K562 (cell line): Measurements from ENCODE around the gene ZSWIM6. TPM values are rescaled to one million over a fixed set of nuclear protein-coding genes. Genes with fewer than 3 reads are reported as not detected.
A peak's percentile ranks its signal among the peaks of the same experiment; 100 is the strongest.

Experiments used
- ATAC-seq: fragments of 200-7000 bp; cut with Tn5 transposase; 3 replicates; pipeline ENCODE4 v1.9.1; 2020; ENCODE audit warnings: moderate library complexity
- BruUV-seq: library from RNA; stranded (reverse); fragments of 400-500 nt; replicated peaks from 2 replicates; lab custom pipeline; 2021; lab: Mats Ljungman, UMichigan
- CTCF ChIA-PET: fragments of 300-600 bp; formaldehyde crosslinking; extraction: SDS; loops from one replicate; lab custom pipeline; 2021; ENCODE audit warnings: low intra/inter-chr PET ratio; lab: Yijun Ruan, JAX
- POLR2A ChIA-PET: fragments of 300-600, 350-650 bp; sonication (Branson Sonifier 250); formaldehyde crosslinking; extraction: SDS; loops from one replicate; lab custom pipeline; 2021; ENCODE audit warnings: antibody characterized with exemption, inconsistent platforms; lab: Yijun Ruan, JAX
- DNase-seq, 4 experiments: peaks; one replicate each; pipeline versions ENCODE4 v3.0.0 to v3.0.0-alpha.2; 2011 to 2018; ENCODE audit warnings: low spot score in 3 of 4, mixed read lengths in 3 of 4; ENCODE audit errors: extremely low read depth in 1 of 4
- FAIRE-seq: peaks from 2 replicates; lab custom pipeline; 2011; peaks lifted over from hg19 to GRCh38; lab: Jason Lieb, UNC
- H2AFZ ChIP-seq: 2 replicates; pipeline ENCODE4 v1.6.0; 2011; ENCODE audit warnings: low read depth, low read length, control low read depth, inconsistent platforms
- H3K27ac ChIP-seq: fragments of 200-600 bp; 3 replicates; pipeline ENCODE4 v1.8.0; 2011; ENCODE audit warnings: low read depth, mild to moderate bottlenecking, control low read depth, inconsistent platforms, low read length, moderate library complexity, mixed read lengths; ENCODE audit errors: extremely low read depth
- H3K27me3 ChIP-seq, 2 experiments: fragments of 300-600 bp in 1 of 2; 2 replicates in 1 of 2; 3 replicates in 1 of 2; pipeline versions ENCODE4 v1.6.0 to v1.8.0; 2011; ENCODE audit warnings: inconsistent platforms in 2 of 2, low read length in 2 of 2, mild to moderate bottlenecking in 1 of 2, mixed read lengths in 1 of 2, moderate library complexity in 1 of 2; ENCODE audit not compliant: control insufficient read depth in 2 of 2, insufficient read depth in 2 of 2
- H3K36me3 ChIP-seq: fragments of 300-600 bp; 3 replicates; pipeline ENCODE4 v1.8.0; 2011; ENCODE audit warnings: mild to moderate bottlenecking, low read length, inconsistent platforms; ENCODE audit not compliant: control insufficient read depth, insufficient read depth
- H3K4me1 ChIP-seq, 2 experiments: fragments of 200-600 bp in 1 of 2; replicated peaks in 1 of 2; 2 replicates in 1 of 2; 3 replicates in 1 of 2; pipeline versions ENCODE4 v1.5.1 to v1.8.0; 2011; ENCODE audit warnings: inconsistent platforms in 2 of 2, low read length in 2 of 2, mild to moderate bottlenecking in 1 of 2, mixed read lengths in 1 of 2, moderate library complexity in 1 of 2; ENCODE audit not compliant: control insufficient read depth in 2 of 2, insufficient read depth in 2 of 2
- H3K4me2 ChIP-seq: 2 replicates; pipeline ENCODE4 v1.6.1; 2011; ENCODE audit warnings: low read length, control low read depth, inconsistent platforms, mixed read lengths; ENCODE audit not compliant: insufficient read depth
- H3K4me3 ChIP-seq: fragments of 200-600 bp; sonication (generic), shearing (Covaris generic); 2 replicates; pipeline ENCODE4 v1.5.1; 2016; ENCODE audit warnings: control low read depth, inconsistent platforms
- H3K79me2 ChIP-seq: fragments of 200-600 bp; 3 replicates; pipeline ENCODE4 v1.8.0; 2011; ENCODE audit warnings: low read length, inconsistent platforms; ENCODE audit not compliant: control insufficient read depth, insufficient read depth
- H3K9ac ChIP-seq, 2 experiments: 2 replicates each; pipeline versions ENCODE4 v1.6.0 to v1.6.1; 2011; ENCODE audit warnings: low read depth in 2 of 2, low read length in 2 of 2, control low read depth in 1 of 2, inconsistent platforms in 1 of 2, mild to moderate bottlenecking in 1 of 2, mixed read lengths in 1 of 2; ENCODE audit not compliant: insufficient read depth in 1 of 2
- H3K9me1 ChIP-seq: one replicate; pipeline ENCODE4 v1.6.0; 2011; ENCODE audit warnings: inconsistent platforms, mild to moderate bottlenecking, low read length, moderate library complexity; ENCODE audit not compliant: control insufficient read depth, insufficient read depth
- H3K9me3 ChIP-seq: replicated peaks from 2 replicates; pipeline ENCODE4 v1.5.1; 2011; ENCODE audit warnings: low read depth, low read length, inconsistent platforms; ENCODE audit not compliant: control insufficient read depth, insufficient read depth
- H4K20me1 ChIP-seq: replicated peaks from 2 replicates; pipeline ENCODE4 v1.6.1; 2011; ENCODE audit warnings: low read length, inconsistent platforms, mixed read lengths; ENCODE audit not compliant: control insufficient read depth, insufficient read depth
- FIP1L1 ChIP-seq: fragments of 200-400 bp; formaldehyde crosslinking; IDR thresholded peaks from 2 replicates; pipeline ENCODE4 v1.6.1; 2018; ENCODE audit warnings: mild to moderate bottlenecking, low read depth, low read length; ENCODE audit not compliant: poor library complexity, severe bottlenecking
- GABPA ChIP-seq: fragments of 200-800 bp; sonication (Bioruptor generic); conservative IDR thresholded peaks from 2 replicates; pipeline ENCODE4 v1.6.1; 2016; ENCODE audit warnings: low read depth, missing genetic modification characterization, missing compliant biosample characterization
- HEY1 ChIP-seq: fragments of 250-450 bp; sonication (Bioruptor Pico); IDR thresholded peaks from 2 replicates; pipeline ENCODE4 v1.5.0; 2020; ENCODE audit warnings: mild to moderate bottlenecking, moderate library complexity, borderline replicate concordance
- HNRNPLL ChIP-seq: fragments of 200-400 bp; formaldehyde crosslinking; IDR thresholded peaks from 2 replicates; pipeline ENCODE4 v1.6.1; 2017; ENCODE audit warnings: low read length, low read depth, mild to moderate bottlenecking; ENCODE audit not compliant: poor library complexity, severe bottlenecking
- KDM2B ChIP-seq: fragments of 250-450 bp; sonication (Bioruptor Pico); IDR thresholded peaks from 2 replicates; pipeline ENCODE4 v1.8.0; 2021; ENCODE audit warnings: mild to moderate bottlenecking, moderate library complexity
- NR2C2 ChIP-seq, 2 experiments: fragments of 200-800 bp in 1 of 2; sonication (Bioruptor generic) in 1 of 2; sonication (generic) in 1 of 2; formaldehyde crosslinking in 1 of 2; IDR thresholded peaks; 2 replicates each; pipeline versions ENCODE4 v1.6.1 to v1.8.0; 2016 to 2022; ENCODE audit warnings: mild to moderate bottlenecking in 1 of 2, missing compliant biosample characterization in 1 of 2, missing genetic modification characterization in 1 of 2, missing genetic modification reagents in 1 of 2
- PHF8 ChIP-seq: fragments of 200-600 bp; sonication (generic); IDR thresholded peaks from 2 replicates; pipeline ENCODE4 v1.6.1; 2012; ENCODE audit warnings: mixed run types, mild to moderate bottlenecking, inconsistent platforms, low read length, moderate library complexity, borderline replicate concordance
- RB1 ChIP-seq: fragments of 450-650 bp; IDR thresholded peaks from 2 replicates; pipeline ENCODE4 v1.6.1; 2017; ENCODE audit warnings: low read depth, mild to moderate bottlenecking
- RBFOX2 ChIP-seq: fragments of 200-400 bp; formaldehyde crosslinking; IDR thresholded peaks from 2 replicates; pipeline ENCODE4 v1.6.1; 2017; ENCODE audit warnings: low read depth, mild to moderate bottlenecking, low read length, moderate library complexity
- SMAD4 ChIP-seq: fragments of 250-450 bp; sonication (Bioruptor Pico); conservative IDR thresholded peaks from 2 replicates; pipeline ENCODE4 v1.8.0; 2021; ENCODE audit warnings: inconsistent platforms, mild to moderate bottlenecking, moderate library complexity
- ZFX ChIP-seq: sonication (generic); formaldehyde crosslinking; IDR thresholded peaks from 2 replicates; pipeline ENCODE4 v1.8.0; 2022; ENCODE audit warnings: mild to moderate bottlenecking, missing genetic modification reagents, moderate library complexity
- WGBS: fragments of 100-300 bp; shearing (Covaris generic); methylation state at CpG from one replicate; pipeline ENCODE4 v1.1.6; 2016; ENCODE audit warnings: low coverage, mixed read lengths; ENCODE audit not compliant: insufficient coverage; ENCODE audit errors: missing lambda C conversion rate; 5-methylcytosine and 5-hydroxymethylcytosine counted together
- in situ Hi-C: fragments of 300-500 bp; cut with MboI; formaldehyde crosslinking; loops from 4 replicates; pipeline ENCODE4 v1.15.0; 2018; ENCODE audit warnings: inconsistent platforms, mixed read lengths
- intact Hi-C: fragments of 100-400 bp; cut with micrococcal nuclease; formaldehyde crosslinking; loops from 2 replicates; pipeline ENCODE4 v1.14.2; 2022
- polyA plus RNA-seq, 8 experiments: library from polyadenylated mRNA; depleted of rRNA in 4 of 8; stranded (reverse) in 5 of 8; unstranded in 3 of 8; fragments of >200 nt; fragmentation: Nextera tagmentation in 2 of 8; fragmentation: Illumina TruSeq in 1 of 8; extraction: Ambion mirVana in 2 of 8; extraction: Trizol in 1 of 8; gene quantifications; 2 replicates each; pipeline versions ENCODE4 v1.2.1 to v1.2.3, GENCODE V29; 2011 to 2014; ENCODE audit warnings: inconsistent platforms in 1 of 8, missing spikeins in 1 of 8
- total RNA-seq, 7 experiments: library from RNA; depleted of rRNA in 6 of 7; stranded (reverse); fragments of >200 nt in 6 of 7; fragmentation: Illumina TruSeq in 2 of 7; extraction: Trizol in 2 of 7; gene quantifications; 2 replicates each; pipeline versions ENCODE4 v1.2.1 to v1.2.3, GENCODE V29; 2011 to 2021; ENCODE audit warnings: low replicate concordance in 1 of 7
- TF ChIP-seq, protein P1 (sequence below), 2 experiments: IDR thresholded peaks; 2 replicates each; pipeline ENCODE4 v1.6.1; 2011; ENCODE audit warnings: borderline replicate concordance in 1 of 2, control low read depth in 1 of 2, low read depth in 1 of 2, low read length in 1 of 2, mild to moderate bottlenecking in 1 of 2, mixed read lengths in 1 of 2, moderate library complexity in 1 of 2; ENCODE audit not compliant: insufficient read depth in 1 of 2, insufficient read length in 1 of 2, poor library complexity in 1 of 2, severe bottlenecking in 1 of 2; ENCODE audit errors: extremely low read depth in 1 of 2
- TF ChIP-seq, protein P2 (sequence below): fragments of 450-650 bp; formaldehyde crosslinking; IDR thresholded peaks from 2 replicates; pipeline ENCODE4 v1.4.0; 2022; ENCODE audit warnings: missing genetic modification characterization

The ZSWIM6 gene
- total and polyA plus RNA-seq, 9 of the 15 experiments (the other 6 are each of a cell fraction or from before 2014, with no cell fraction given), result 0.81 to 3.2 (median 2.0) TPM

DNA sequence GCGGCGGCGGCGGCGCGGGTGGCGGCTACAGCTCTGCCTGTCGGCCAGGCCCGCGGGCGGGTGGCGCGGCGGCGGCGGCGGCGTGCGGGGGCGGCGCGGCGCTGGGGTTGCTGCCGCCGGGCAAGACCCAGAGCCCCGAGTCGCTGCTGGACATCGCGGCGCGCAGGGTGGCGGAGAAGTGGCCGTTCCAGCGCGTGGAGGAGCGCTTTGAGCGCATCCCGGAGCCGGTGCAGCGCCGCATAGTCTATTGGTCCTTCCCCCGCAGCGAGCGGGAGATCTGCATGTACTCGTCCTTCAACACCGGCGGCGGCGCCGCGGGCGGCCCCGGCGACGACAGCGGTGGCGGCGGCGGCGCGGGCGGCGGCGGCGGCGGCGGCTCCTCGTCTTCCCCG lies 296 bp downstream of the ZSWIM6 start:
- WGBS, result 3% methylated on average over 15 of the region's 69 CpGs
- Histone ChIP-seq H3K79me2 (no peaks in the 10 kb centered on the region), H3K4me2 (peak overlapping the region; percentile 71; the same call in 1 of the 2 replicates), H3K27ac (no peak overlapping the region), H4K20me1 (peaks cover 26% of the 10 kb centered on the region), H3K36me3 (no peaks in the 10 kb centered on the region), H3K4me1 (peaks cover 0 to 30% of the 10 kb centered on the region in 2 experiments; a peak in 2 of 5 replicates), H2AFZ (peak overlapping the region; percentile 79; the same call in 1 of the 2 replicates), H3K9me3 (no peaks in the 10 kb centered on the region), H3K9ac (peak overlapping the region in 1 of 2 experiments; percentile 95; a peak in 2 of 4 replicates), H3K9me1 (no peaks in the 10 kb centered on the region), H3K27me3 (peaks cover 46 to 49% of the 10 kb centered on the region in 2 experiments), H3K4me3 (peak overlapping the region; percentile 49)
- CTCF ChIA-PET, result no interaction called here
- in situ Hi-C loops (no loop called here), intact Hi-C loops (loop anchor here (5.0 kb wide), 1 partner anchor 170 kb away; the partner anchor contains the start of gene SMIM15)
- POLR2A ChIA-PET, result interaction anchor here (1.6 kb wide), 1 partner anchor 11 kb away, joined by 4 read pairs; no protein-coding TSS in a partner anchor
- BruUV-seq, result no TSS peak
- FAIRE-seq (no peak), DNase-seq (peak in 2 of 4 experiments; percentile 46 to 53), ATAC-seq (no peak)
- TF ChIP-seq, protein P1, sequence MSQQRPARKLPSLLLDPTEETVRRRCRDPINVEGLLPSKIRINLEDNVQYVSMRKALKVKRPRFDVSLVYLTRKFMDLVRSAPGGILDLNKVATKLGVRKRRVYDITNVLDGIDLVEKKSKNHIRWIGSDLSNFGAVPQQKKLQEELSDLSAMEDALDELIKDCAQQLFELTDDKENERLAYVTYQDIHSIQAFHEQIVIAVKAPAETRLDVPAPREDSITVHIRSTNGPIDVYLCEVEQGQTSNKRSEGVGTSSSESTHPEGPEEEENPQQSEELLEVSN (IDR thresholded peaks at IDR 0.05; ENCODE audit: borderline replicate concordance in 1 of 2, extremely low read depth in 1 of 2, insufficient read depth in 1 of 2, insufficient read length in 1 of 2, low read depth in 1 of 2, low read length in 1 of 2, poor library complexity in 1 of 2, severe bottlenecking in 1 of 2), result peak; percentile 37 to 90
- TF ChIP-seq GABPA, result peak; percentile 67
- TF ChIP-seq SMAD4 (CRISPR knock-in tag), result 0 out of 2 replicates have a peak, but pooled peaks have one; percentile 68
- TF ChIP-seq RBFOX2, result peak; percentile 60
- no peak for TF ChIP-seq NR2C2 (CRISPR knock-in tag; IDR thresholded peaks at IDR 0.05)
- TF ChIP-seq NR2C2 (tag; IDR thresholded peaks at IDR 0.05), result no peak
- peak; percentile 12 for TF ChIP-seq RB1
- 0 out of 2 replicates have a peak, but pooled peaks have one; percentile 45 for TF ChIP-seq KDM2B
- TF ChIP-seq FIP1L1, result peak; percentile 12
- TF ChIP-seq, protein P2, sequence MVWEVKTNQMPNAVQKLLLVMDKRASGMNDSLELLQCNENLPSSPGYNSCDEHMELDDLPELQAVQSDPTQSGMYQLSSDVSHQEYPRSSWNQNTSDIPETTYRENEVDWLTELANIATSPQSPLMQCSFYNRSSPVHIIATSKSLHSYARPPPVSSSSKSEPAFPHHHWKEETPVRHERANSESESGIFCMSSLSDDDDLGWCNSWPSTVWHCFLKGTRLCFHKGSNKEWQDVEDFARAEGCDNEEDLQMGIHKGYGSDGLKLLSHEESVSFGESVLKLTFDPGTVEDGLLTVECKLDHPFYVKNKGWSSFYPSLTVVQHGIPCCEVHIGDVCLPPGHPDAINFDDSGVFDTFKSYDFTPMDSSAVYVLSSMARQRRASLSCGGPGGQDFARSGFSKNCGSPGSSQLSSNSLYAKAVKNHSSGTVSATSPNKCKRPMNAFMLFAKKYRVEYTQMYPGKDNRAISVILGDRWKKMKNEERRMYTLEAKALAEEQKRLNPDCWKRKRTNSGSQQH (CRISPR knock-in tag), result no peak
- TF ChIP-seq HNRNPLL, result peak; percentile 42
- TF ChIP-seq HEY1 (CRISPR knock-in tag), result no peak
- TF ChIP-seq PHF8, result peak; percentile 29; the same call in 1 of the 2 replicates
- 0 out of 2 replicates have a peak, but pooled peaks have one; percentile 19 for TF ChIP-seq ZFX (CRISPR knock-in tag)
